KMS-11 (cell line): ENCODE results near the gene GJA10.

Experiments used
- H2AFZ ChIP-seq: fragments of 200-600 bp; sonication (generic); 2 replicates; pipeline ENCODE4 v1.6.1; 2016; ENCODE audit warnings: antibody characterized with exemption, mixed run types, low read depth
- H3K27ac ChIP-seq: fragments of 200-600 bp; sonication (generic); 2 replicates; pipeline ENCODE4 v1.6.1; 2016; ENCODE audit warnings: mild to moderate bottlenecking, mixed run types
- H3K27me3 ChIP-seq: fragments of 200-600 bp; sonication (generic); 2 replicates; pipeline ENCODE4 v1.6.1; 2017; ENCODE audit warnings: mild to moderate bottlenecking, low read depth, mixed run types, moderate library complexity; ENCODE audit not compliant: insufficient read depth
- H3K36me3 ChIP-seq: fragments of 200-600 bp; sonication (generic); 2 replicates; pipeline ENCODE4 v1.6.1; 2017; ENCODE audit warnings: mild to moderate bottlenecking, mixed run types; ENCODE audit not compliant: insufficient read depth
- H3K4me1 ChIP-seq: fragments of 200-600 bp; sonication (generic); 2 replicates; pipeline ENCODE4 v1.6.1; 2016; ENCODE audit warnings: mild to moderate bottlenecking, low read depth, mixed run types; ENCODE audit not compliant: poor library complexity, severe bottlenecking
- H3K4me2 ChIP-seq: fragments of 200-600 bp; sonication (generic); 2 replicates; pipeline ENCODE4 v1.7.0; 2016; ENCODE audit warnings: mild to moderate bottlenecking, mixed run types
- H3K4me3 ChIP-seq: fragments of 200-600 bp; sonication (generic); IDR thresholded peaks from 2 replicates; pipeline ENCODE4 v1.6.1; 2017; ENCODE audit warnings: low read depth, low read length, mixed read lengths; ENCODE audit not compliant: insufficient read depth
- H3K79me2 ChIP-seq: fragments of 200-600 bp; sonication (generic); 2 replicates; pipeline ENCODE4 v1.6.1; 2016; ENCODE audit warnings: low read depth, mixed run types; ENCODE audit not compliant: insufficient read depth
- H3K9ac ChIP-seq: fragments of 200-600 bp; sonication (generic); 2 replicates; pipeline ENCODE4 v1.6.1; 2016; ENCODE audit warnings: mild to moderate bottlenecking, mixed run types
- H4K20me1 ChIP-seq: fragments of 200-600 bp; sonication (generic); 2 replicates; pipeline ENCODE4 v1.6.1; 2016; ENCODE audit warnings: mild to moderate bottlenecking, mixed run types; ENCODE audit not compliant: insufficient read depth
- CTCF ChIP-seq: fragments of 200-600 bp; sonication (generic); conservative IDR thresholded peaks from 2 replicates; pipeline ENCODE4 v1.6.1; 2017; ENCODE audit warnings: low read depth, mild to moderate bottlenecking, antibody characterized with exemption, low read length, moderate library complexity, mixed read lengths

The GJA10 gene

GRCh38 chr6:89921197-89921596 is 26.9 kb downstream of the GJA10 start:
- Histone ChIP-seq H3K27ac (no peak overlapping the region), H3K27me3 (no peaks in the 10 kb centered on the region), H3K9ac (no peak overlapping the region), H4K20me1 (no peaks in the 10 kb centered on the region), H3K36me3 (no peaks in the 10 kb centered on the region), H3K4me2 (no peak overlapping the region), H3K79me2 (no peaks in the 10 kb centered on the region), H3K4me1 (no peaks in the 10 kb centered on the region), H2AFZ (no peak overlapping the region), H3K4me3 (no peak overlapping the region)
- no peak for TF ChIP-seq CTCF

GRCh38 chr6:89921691-89922090 is 27.4 kb downstream of the GJA10 start:
- Histone ChIP-seq H3K4me3 (no peak overlapping the region), H3K27me3 (no peaks in the 10 kb centered on the region), H3K36me3 (no peaks in the 10 kb centered on the region), H3K27ac (no peak overlapping the region), H3K9ac (no peak overlapping the region), H3K4me2 (no peak overlapping the region), H3K79me2 (no peaks in the 10 kb centered on the region), H4K20me1 (no peaks in the 10 kb centered on the region), H3K4me1 (no peaks in the 10 kb centered on the region), H2AFZ (no peak overlapping the region)
- TF ChIP-seq CTCF = no peak

- Histone ChIP-seq H3K79me2 (no peaks in the 10 kb centered on the region), H3K4me1 (no peaks in the 10 kb centered on the region), H4K20me1 (no peaks in the 10 kb centered on the region), H2AFZ (no peak overlapping the region), H3K27me3 (no peaks in the 10 kb centered on the region), H3K4me2 (no peak overlapping the region), H3K36me3 (no peaks in the 10 kb centered on the region), H3K27ac (no peak overlapping the region), H3K4me3 (no peak overlapping the region), H3K9ac (no peak overlapping the region)
- TF ChIP-seq CTCF = no peak
Observed at GRCh38 chr6:89924231-89924630, 30.0 kb downstream of the GJA10 start.

DNA sequence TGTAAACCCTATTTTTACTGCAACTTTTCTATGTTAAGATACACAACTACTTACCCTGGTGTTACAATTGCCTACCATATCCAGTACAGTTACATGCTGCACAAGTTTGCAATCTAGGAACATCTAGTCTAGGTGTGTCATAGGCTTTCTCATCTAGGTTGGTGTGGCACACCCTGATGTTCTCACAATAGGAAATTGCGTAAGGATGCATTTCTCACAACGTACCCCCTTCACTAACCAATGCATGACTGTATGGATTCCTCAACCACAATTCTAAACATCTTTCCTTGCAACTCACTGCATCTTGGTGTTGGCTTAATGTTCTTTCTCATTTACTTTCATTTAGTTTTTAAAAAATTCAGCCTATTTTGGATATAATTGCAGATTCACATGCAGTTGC is 31.6 kb downstream of the GJA10 start:
- no peak overlapping the region for H3K4me3 ChIP-seq
- no peaks in the 10 kb centered on the region for H3K4me1 ChIP-seq
- no peak overlapping the region for H3K27ac ChIP-seq
- no peak overlapping the region for H3K4me2 ChIP-seq
- no peaks in the 10 kb centered on the region for H3K79me2 ChIP-seq
- no peak overlapping the region for H3K9ac ChIP-seq
- H4K20me1 ChIP-seq = no peaks in the 10 kb centered on the region
- no peaks in the 10 kb centered on the region for H3K36me3 ChIP-seq
- no peak overlapping the region for H2AFZ ChIP-seq
- no peaks in the 10 kb centered on the region for H3K27me3 ChIP-seq
- no peak for TF ChIP-seq CTCF

GRCh38 chr6:89927264-89927663 is 33.0 kb downstream of the GJA10 start:
- no peak overlapping the region for H3K4me3 ChIP-seq
- H3K4me1 ChIP-seq = no peaks in the 10 kb centered on the region
- H3K36me3 ChIP-seq = no peaks in the 10 kb centered on the region
- no peaks in the 10 kb centered on the region for H4K20me1 ChIP-seq
- H3K79me2 ChIP-seq = no peaks in the 10 kb centered on the region
- H3K27me3 ChIP-seq = no peaks in the 10 kb centered on the region
- no peak overlapping the region for H3K27ac ChIP-seq
- H3K9ac ChIP-seq = no peak overlapping the region
- TF ChIP-seq CTCF = no peak
- H3K4me2 ChIP-seq = no peak overlapping the region
- no peak overlapping the region for H2AFZ ChIP-seq
